Measurements from ENCODE around the gene GNMT. TPM values are rescaled to one million over a fixed set of nuclear protein-coding genes. Genes with fewer than 3 reads are reported as not detected.

Gene GNMT
- total RNA-seq, 1 experiment from 2014 or later, result not detected

- Histone ChIP-seq H3K27ac (no peak overlapping the region), H3K9me3 (replicated peaks) (no peaks in the 10 kb centered on the region), H3K36me3 (peaks cover 22% of the 10 kb centered on the region), H3K27me3 (no peaks in the 10 kb centered on the region), H3K4me1 (no peaks in the 10 kb centered on the region), H3K4me3 (no peak overlapping the region)
- no peak for DNase-seq
These were observed 45.7 kb downstream of the GNMT start for GRCh38 chr6:43006251-43006650.

- H3K27me3 ChIP-seq, result no peaks in the 10 kb centered on the region
- H3K9me3 ChIP-seq (replicated peaks), result no peaks in the 10 kb centered on the region
- no peaks in the 10 kb centered on the region for H3K4me1 ChIP-seq
- no peak for DNase-seq
- no peak overlapping the region for H3K27ac ChIP-seq
- H3K4me3 ChIP-seq, result no peak overlapping the region
- H3K36me3 ChIP-seq, result peaks cover 25% of the 10 kb centered on the region
These were observed 46.6 kb downstream of the GNMT start for GRCh38 chr6:43007126-43007525.

GRCh38 chr6:43009124-43009523, 48.6 kb downstream of the GNMT start:
- DNase-seq, result peak; percentile 25 to 41
- no peaks in the 10 kb centered on the region for H3K27me3 ChIP-seq

GRCh38 chr6:43011207-43011606, 50.7 kb downstream of the GNMT start:
- Histone ChIP-seq H3K4me1 (peaks cover 5% of the 10 kb centered on the region; the same call in 1 of the 2 replicates), H3K36me3 (peaks cover 25% of the 10 kb centered on the region), H3K27ac (no peak overlapping the region), H3K4me3 (no peak overlapping the region), H3K27me3 (no peaks in the 10 kb centered on the region), H3K9me3 (replicated peaks) (no peaks in the 10 kb centered on the region)
- DNase-seq, result no peak

More at GRCh38 chr6:43009124-43009523, 48.6 kb downstream of the GNMT start:
- Histone ChIP-seq H3K27ac (no peak overlapping the region), H3K4me1 (0 out of 2 replicates have a peak, but pooled peaks cover 3% of the 10 kb centered on the region), H3K9me3 (replicated peaks) (no peaks in the 10 kb centered on the region), H3K4me3 (no peak overlapping the region), H3K36me3 (peaks cover 25% of the 10 kb centered on the region)

GRCh38 chr6:43012364-43012763, 51.8 kb downstream of the GNMT start:
- DNase-seq, result no peak
- Histone ChIP-seq H3K27me3 (no peaks in the 10 kb centered on the region), H3K4me3 (peak overlapping the region; percentile 63; the same call in 1 of the 2 replicates), H3K9me3 (replicated peaks) (no peaks in the 10 kb centered on the region), H3K27ac (no peak overlapping the region), H3K36me3 (peaks cover 24% of the 10 kb centered on the region), H3K4me1 (peaks cover 5% of the 10 kb centered on the region; the same call in 1 of the 2 replicates)

GRCh38 chr6:43013097-43013842, 52.7 kb downstream of the GNMT start:
- Histone ChIP-seq H3K36me3 (peaks cover 22% of the 10 kb centered on the region), H3K9me3 (replicated peaks) (no peaks in the 10 kb centered on the region), H3K4me3 (peak overlapping the region; percentile 63), H3K27ac (peak overlapping the region; percentile 13; the same call in 1 of the 2 replicates), H3K4me1 (peaks cover 5% of the 10 kb centered on the region; the same call in 1 of the 2 replicates), H3K27me3 (no peaks in the 10 kb centered on the region)
- DNase-seq, result peak; percentile 16 to 46

Other genes starting within 250 kb of the GNMT start
- 1.9 and 2.1 TPM in 2 replicates for gene PRPH2, start 238.2 kb upstream of the GNMT start, total RNA-seq (2014; rRNA removed; shearing (Covaris generic))
- gene TBCC, start 214.7 kb upstream of the GNMT start, total RNA-seq (2014; rRNA removed; shearing (Covaris generic)), result 34.1 and 38.0 TPM in 2 replicates
- gene BICRAL, start 178.7 kb upstream of the GNMT start, total RNA-seq (2014; rRNA removed; shearing (Covaris generic)), result 4.4 and 4.8 TPM in 2 replicates
- gene RPL7L1, start 81.1 kb upstream of the GNMT start, total RNA-seq (2014; rRNA removed; shearing (Covaris generic)), result 140 and 147 TPM in 2 replicates
- gene PTCRA, start 44.7 kb upstream of the GNMT start, total RNA-seq (2014; rRNA removed; shearing (Covaris generic)), result not detected in 2 replicates
- 40.9 and 45.3 TPM in 2 replicates for gene CNPY3, start 31.3 kb upstream of the GNMT start, total RNA-seq (2014; rRNA removed; shearing (Covaris generic))
- 11.4 and 11.5 TPM in 2 replicates for gene PEX6, start 18.4 kb downstream of the GNMT start, total RNA-seq (2014; rRNA removed; shearing (Covaris generic))
- 70.2 and 71.9 TPM in 2 replicates for gene PPP2R5D, start 23.8 kb downstream of the GNMT start, total RNA-seq (2014; rRNA removed; shearing (Covaris generic))
- gene MEA1, start 53.2 kb downstream of the GNMT start, total RNA-seq (2014; rRNA removed; shearing (Covaris generic)), result 67.6 and 81.1 TPM in 2 replicates
- 115 and 123 TPM in 2 replicates for gene KLHDC3, start 53.5 kb downstream of the GNMT start, total RNA-seq (2014; rRNA removed; shearing (Covaris generic))
- 95.4 and 95.8 TPM in 2 replicates for gene RRP36, start 60.9 kb downstream of the GNMT start, total RNA-seq (2014; rRNA removed; shearing (Covaris generic))
- gene CUL7, start 93.1 kb downstream of the GNMT start, total RNA-seq (2014; rRNA removed; shearing (Covaris generic)), result 14.8 and 15.2 TPM in 2 replicates
- 25.8 and 26.2 TPM in 2 replicates for gene MRPL2, start 98.7 kb downstream of the GNMT start, total RNA-seq (2014; rRNA removed; shearing (Covaris generic))
- gene KLC4, start 98.9 kb downstream of the GNMT start, total RNA-seq (2014; rRNA removed; shearing (Covaris generic)), result 10.5 and 13.2 TPM in 2 replicates
- 84.2 and 88.3 TPM in 2 replicates for gene PTK7, start 115.6 kb downstream of the GNMT start, total RNA-seq (2014; rRNA removed; shearing (Covaris generic))
- 23.5 and 25.8 TPM in 2 replicates for gene SRF, start 210.5 kb downstream of the GNMT start, total RNA-seq (2014; rRNA removed; shearing (Covaris generic))
- gene CUL9, start 221.4 kb downstream of the GNMT start, total RNA-seq (2014; rRNA removed; shearing (Covaris generic)), result 14.1 and 14.5 TPM in 2 replicates